GM12878 (cell line): ENCODE measurements around the gene BMPR1B. TPM values are rescaled to one million over a fixed set of nuclear protein-coding genes. Genes with fewer than 3 reads are reported as not detected.
"Not testable (repeated sequence)": the region's sequence is repeated elsewhere in the genome, so short reads cannot be mapped to it uniquely, and the experiment has no call there.

Experiments
- ATAC-seq: fragments of 200-7000 bp; cut with Tn5 transposase; 3 replicates; pipeline ENCODE4 v1.9.1; 2020; ENCODE audit warnings: mild to moderate bottlenecking, moderate library complexity
- BruUV-seq: library from RNA; stranded (reverse); fragments of 400-500 nt; replicated peaks from 2 replicates; lab custom pipeline; 2021; lab: Mats Ljungman, UMichigan
- CTCF ChIA-PET: fragments of 300-600 bp; sonication (Branson Sonifier 250); formaldehyde crosslinking; extraction: SDS; loops from one replicate; lab custom pipeline; 2021; ENCODE audit warnings: inconsistent platforms; lab: Yijun Ruan, JAX
- POLR2A ChIA-PET: fragments of 350-600 bp; formaldehyde crosslinking; extraction: SDS; loops from one replicate; lab custom pipeline; 2021; ENCODE audit warnings: inconsistent platforms; lab: Charles Lee
- RAD21 ChIA-PET: fragments of 300-600 bp; sonication (Branson Sonifier 250); formaldehyde crosslinking; loops from one replicate; lab custom pipeline; 2023; ENCODE audit warnings: antibody characterized with exemption; ENCODE audit not compliant: unreplicated experiment; lab: Charles Lee
- SMC1A ChIA-PET: fragments of 300-600 bp; sonication (Branson Sonifier 250); formaldehyde crosslinking; loops from one replicate; lab custom pipeline; 2023; ENCODE audit not compliant: unreplicated experiment, uncharacterized antibody; lab: Charles Lee
- DNase-seq: peaks from one replicate; pipeline ENCODE4 v3.0.0-alpha.2; 2011; ENCODE audit warnings: low read depth, low spot score
- FAIRE-seq: peaks from 3 replicates; lab custom pipeline; 2011; peaks lifted over from hg19 to GRCh38; lab: Jason Lieb, UNC
- H2AFZ ChIP-seq: 2 replicates; pipeline ENCODE4 v1.6.0; 2011; ENCODE audit warnings: low read depth, low read length, control low read depth; ENCODE audit not compliant: control insufficient read depth
- H3K27ac ChIP-seq: 2 replicates; pipeline ENCODE4 v1.5.1; 2011; ENCODE audit warnings: control low read depth; ENCODE audit not compliant: control insufficient read depth, insufficient read depth
- H3K27me3 ChIP-seq, 2 experiments: replicated peaks in 1 of 2; 2 replicates each; pipeline versions ENCODE4 v1.6.0 to v1.6.1; 2011; ENCODE audit warnings: low read length in 1 of 2; ENCODE audit not compliant: control insufficient read depth in 2 of 2, insufficient read depth in 2 of 2
- H3K36me3 ChIP-seq, 2 experiments: 2 replicates each; pipeline ENCODE4 v1.5.1; 2011; ENCODE audit warnings: low read length in 1 of 2; ENCODE audit not compliant: control insufficient read depth in 2 of 2, insufficient read depth in 2 of 2
- H3K4me1 ChIP-seq: 2 replicates; pipeline ENCODE4 v1.6.1; 2011; ENCODE audit warnings: mild to moderate bottlenecking, low read length, moderate library complexity, mixed read lengths; ENCODE audit not compliant: control insufficient read depth, insufficient read depth
- H3K4me2 ChIP-seq: 2 replicates; pipeline ENCODE4 v1.6.0; 2011; ENCODE audit warnings: control low read depth; ENCODE audit not compliant: control insufficient read depth, insufficient read depth
- H3K4me3 ChIP-seq: fragments of 200-600 bp; sonication (generic); 2 replicates; pipeline ENCODE4 v1.5.1; 2016
- H3K79me2 ChIP-seq: 2 replicates; pipeline ENCODE4 v1.6.0; 2011; ENCODE audit warnings: low read length; ENCODE audit not compliant: control insufficient read depth, insufficient read depth
- H3K9ac ChIP-seq: 2 replicates; pipeline ENCODE4 v1.8.0; 2011; ENCODE audit warnings: low read length, control low read depth, mixed read lengths; ENCODE audit not compliant: control insufficient read depth, insufficient read depth
- H3K9me3 ChIP-seq: replicated peaks from 3 replicates; pipeline ENCODE4 v1.5.1; 2011; ENCODE audit warnings: mild to moderate bottlenecking, low read length; ENCODE audit not compliant: control insufficient read depth, insufficient read depth
- H4K20me1 ChIP-seq: 2 replicates; pipeline ENCODE4 v1.6.0; 2011; ENCODE audit not compliant: control insufficient read depth, insufficient read depth
- IKZF1 ChIP-seq: fragments of 450-650 bp; conservative IDR thresholded peaks from 2 replicates; pipeline ENCODE4 v1.6.1; 2017; ENCODE audit warnings: antibody characterized with exemption, mild to moderate bottlenecking
- IKZF2 ChIP-seq, 2 experiments: fragments of 450-650 bp; IDR thresholded peaks; 2 replicates each; pipeline ENCODE4 v1.6.1; 2017; ENCODE audit warnings: mild to moderate bottlenecking in 2 of 2, moderate library complexity in 2 of 2
- KDM1A ChIP-seq: fragments of 200-600 bp; sonication (generic); IDR thresholded peaks from 2 replicates; pipeline ENCODE4 v1.6.1; 2016; ENCODE audit warnings: borderline replicate concordance
- NR2F1 ChIP-seq: fragments of 450-650 bp; conservative IDR thresholded peaks from 2 replicates; pipeline ENCODE4 v1.6.1; 2017; ENCODE audit warnings: mild to moderate bottlenecking
- RB1 ChIP-seq: fragments of 450-650 bp; formaldehyde crosslinking; IDR thresholded peaks from 2 replicates; pipeline ENCODE4 v1.6.1; 2017; ENCODE audit warnings: mild to moderate bottlenecking, borderline replicate concordance
- SPI1 ChIP-seq: IDR thresholded peaks from 2 replicates; pipeline ENCODE4 v1.6.1; 2011; ENCODE audit warnings: low read depth, mild to moderate bottlenecking, low read length, moderate library complexity, borderline replicate concordance; ENCODE audit not compliant: insufficient read depth
- WGBS: methylation state at CpG from one replicate; pipeline ENCODE4 v1.1.6; 2016; ENCODE audit warnings: low lambda C conversion rate; ENCODE audit not compliant: insufficient replicate concordance, insufficient coverage; ENCODE audit errors: missing lambda C conversion rate; 5-methylcytosine and 5-hydroxymethylcytosine counted together
- in situ Hi-C: fragments of 300-500 bp; cut with MboI; formaldehyde crosslinking; loops from 9 replicates; pipeline ENCODE4 v1.14.3; 2018; ENCODE audit warnings: mixed read lengths
- intact Hi-C: fragments of 100-400 bp; cut with micrococcal nuclease; formaldehyde crosslinking; loops from one replicate; pipeline ENCODE4 v1.14.2; 2022; ENCODE audit not compliant: unreplicated experiment
- polyA plus RNA-seq, 11 experiments: library from polyadenylated mRNA; depleted of rRNA in 4 of 11; unstranded in 6 of 11; stranded (reverse) in 5 of 11; fragments of >200 nt; fragmentation: Nextera tagmentation in 4 of 11; fragmentation: Illumina TruSeq in 1 of 11; extraction: Ambion mirVana in 4 of 11; extraction: Trizol in 1 of 11; gene quantifications; 1 replicate in 1 of 11; 2 replicates in 10 of 11; pipeline versions ENCODE4 v1.2.1 to v1.2.3, GENCODE V29; 2011 to 2016; ENCODE audit warnings: inconsistent platforms in 2 of 11, missing spikeins in 2 of 11, low read depth in 1 of 11
- total RNA-seq, 4 experiments: library from RNA; depleted of rRNA in 3 of 4; stranded (reverse); fragments of >200 nt in 3 of 4; fragmentation: Illumina TruSeq in 1 of 4; extraction: Trizol in 1 of 4; gene quantifications; 2 replicates each; pipeline versions ENCODE4 v1.2.1 to v1.2.3, GENCODE V29; 2013 to 2021

BMPR1B gene
- total and polyA plus RNA-seq, 10 of the 15 experiments (the other 5 are each of a cell fraction or from before 2014, with no cell fraction given) = not detected

GRCh38 chr4:95061220-95061619 is 303.5 kb downstream of the BMPR1B start:
- in situ Hi-C loops (no loop called here), intact Hi-C loops (no loop called here)
- no peak for ATAC-seq
- Histone ChIP-seq H3K4me1 (no peaks in the 10 kb centered on the region), H3K27ac (no peak overlapping the region), H2AFZ (no peak overlapping the region), H3K9ac (no peak overlapping the region), H4K20me1 (no peaks in the 10 kb centered on the region), H3K79me2 (no peaks in the 10 kb centered on the region), H3K4me3 (no peak overlapping the region), H3K36me3 (no peaks in the 10 kb centered on the region), H3K27me3 (no peaks in the 10 kb centered on the region; a peak in 1 of 4 replicates), H3K4me2 (no peak overlapping the region), H3K9me3 (no peaks in the 10 kb centered on the region)
- RAD21 ChIA-PET = no interaction called here
- TF ChIP-seq NR2F1 (no peak), RB1 (no peak), IKZF2 (IDR thresholded peaks at IDR 0.05) (no peak), IKZF1 (no peak), KDM1A (no peak)
- POLR2A ChIA-PET = no interaction called here
- BruUV-seq = no TSS peak
- SMC1A ChIA-PET = no interaction called here
- CTCF ChIA-PET = no interaction called here
- DNase-seq = no peak
- WGBS = 6% methylated on average over 2 of the region's 2 CpGs
- FAIRE-seq = no peak

- FAIRE-seq, CTCF ChIA-PET: not testable (repeated sequence)
These were observed 304.0 kb downstream of the BMPR1B start for GRCh38 chr4:95061801-95062200.

More at GRCh38 chr4:95061801-95062200, 304.0 kb downstream of the BMPR1B start:
- H3K9me3 ChIP-seq, H3K4me3 ChIP-seq, H4K20me1 ChIP-seq, BruUV-seq, H3K4me1 ChIP-seq, intact Hi-C loops, SMC1A ChIA-PET, POLR2A ChIA-PET, in situ Hi-C loops, H2AFZ ChIP-seq, H3K27me3 ChIP-seq, DNase-seq, H3K79me2 ChIP-seq, H3K9ac ChIP-seq, H3K36me3 ChIP-seq, ATAC-seq, H3K4me2 ChIP-seq, H3K27ac ChIP-seq, RAD21 ChIA-PET: not testable (repeated sequence)
- 24% methylated on average over 4 of the region's 4 CpGs for WGBS
- TF ChIP-seq SPI1 = 0 out of 2 replicates have a peak, but pooled peaks have one; percentile 10
